ENCODE results near the gene COL13A1.
A peak's percentile ranks its signal among the peaks of the same experiment; 100 is the strongest.

COL13A1 gene

DNA sequence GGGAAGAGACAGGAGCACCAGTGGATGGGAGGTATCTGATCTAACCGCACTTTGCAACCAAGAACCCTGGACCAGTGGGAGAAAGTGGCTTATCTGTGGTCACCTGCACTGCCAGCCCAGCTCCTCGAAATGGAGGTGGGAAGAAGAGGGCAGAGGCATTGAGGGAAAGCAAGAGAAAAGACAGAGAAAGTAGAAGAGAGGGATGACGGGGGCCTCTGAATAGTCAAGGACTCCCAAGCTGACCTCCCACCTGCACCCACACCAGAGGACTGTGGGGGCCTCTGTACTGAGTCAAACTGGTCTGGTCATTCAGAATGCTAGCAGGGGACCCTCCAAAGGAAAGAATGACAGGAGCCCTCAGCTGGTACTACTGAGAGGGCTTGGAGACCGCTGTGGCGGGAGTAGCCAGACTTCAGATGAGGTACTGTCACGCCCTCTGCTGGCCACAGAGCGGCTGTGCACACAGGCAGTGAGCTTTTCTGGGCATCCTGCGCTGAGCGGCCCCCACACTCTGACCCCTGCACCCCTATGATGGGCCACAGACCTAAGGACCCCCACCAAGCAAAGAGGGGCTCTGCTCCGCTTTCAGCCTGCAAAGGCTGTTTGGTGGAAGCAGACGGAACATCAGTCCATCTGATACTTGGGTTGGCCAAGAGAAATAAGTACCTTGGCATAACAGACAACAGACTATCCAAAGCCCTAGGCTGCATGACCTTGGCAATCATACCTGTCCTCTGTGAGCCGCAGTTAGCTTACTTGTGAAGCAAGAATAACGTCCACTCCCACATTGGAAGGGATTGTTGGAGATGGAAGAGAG lies 112.9 kb downstream of the COL13A1 start:
- peak in 3 of 6 experiments; percentile 13 to 21 (median 15) for DNase-seq

DNA sequence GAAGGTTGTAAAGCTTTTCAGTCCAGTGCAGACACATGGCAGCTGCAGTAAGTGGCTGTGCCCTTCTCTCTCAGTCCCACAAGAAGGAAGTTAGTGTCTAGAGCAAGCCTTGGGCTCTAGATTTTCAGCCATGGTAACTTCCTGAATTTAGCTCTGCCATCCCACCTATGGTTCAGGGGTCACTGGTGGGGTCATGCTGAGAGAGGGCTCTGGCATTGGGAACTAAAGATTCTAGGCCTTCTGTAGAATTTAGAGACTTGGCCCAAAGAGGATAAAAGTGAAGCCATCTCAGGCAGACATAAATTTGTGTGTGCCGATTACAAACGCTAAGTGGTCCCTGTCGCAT lies 113.5 kb downstream of the COL13A1 start:
- no peak for DNase-seq

DNA sequence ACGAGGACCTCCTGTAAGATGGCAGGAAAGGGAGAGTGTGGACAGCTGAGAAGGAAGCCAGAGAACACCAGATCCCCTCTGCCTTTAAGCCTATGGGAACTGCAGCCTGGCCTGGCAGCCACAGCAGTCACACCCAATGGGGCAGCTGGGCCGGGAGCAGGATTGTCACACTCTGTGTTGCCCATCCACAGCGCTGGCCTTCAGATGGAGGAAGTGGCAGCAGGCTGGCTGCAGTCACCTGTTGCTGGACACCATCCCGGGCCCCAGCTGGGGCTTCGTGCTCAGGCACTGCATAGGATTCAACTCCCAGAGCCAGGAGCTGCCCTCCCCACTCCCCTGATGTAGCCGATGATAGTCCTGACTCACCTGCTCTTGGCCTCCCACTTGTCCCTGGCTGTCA lies 114.4 kb downstream of the COL13A1 start:
- no peak for DNase-seq

DNA sequence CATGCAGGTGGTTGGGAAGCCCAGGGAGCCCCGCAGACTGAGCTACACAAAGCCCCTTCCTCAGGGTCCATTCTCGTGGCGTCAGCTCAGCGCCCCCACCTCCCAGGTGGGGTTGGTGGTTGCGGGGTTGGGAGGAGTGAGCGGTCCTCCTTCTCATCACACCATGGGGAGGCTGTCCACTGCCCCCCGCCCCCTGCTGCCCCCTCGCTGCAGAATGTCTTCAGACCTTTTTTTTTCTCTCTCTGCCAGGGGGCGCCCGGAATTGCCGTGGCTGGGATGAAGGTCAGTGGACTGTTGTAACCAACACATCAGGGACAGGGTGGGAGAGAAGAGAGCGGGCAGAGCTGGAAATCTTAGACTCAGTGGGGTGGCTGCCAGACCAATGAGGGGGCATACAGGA lies 116.3 kb downstream of the COL13A1 start:
- no peak for DNase-seq

DNA sequence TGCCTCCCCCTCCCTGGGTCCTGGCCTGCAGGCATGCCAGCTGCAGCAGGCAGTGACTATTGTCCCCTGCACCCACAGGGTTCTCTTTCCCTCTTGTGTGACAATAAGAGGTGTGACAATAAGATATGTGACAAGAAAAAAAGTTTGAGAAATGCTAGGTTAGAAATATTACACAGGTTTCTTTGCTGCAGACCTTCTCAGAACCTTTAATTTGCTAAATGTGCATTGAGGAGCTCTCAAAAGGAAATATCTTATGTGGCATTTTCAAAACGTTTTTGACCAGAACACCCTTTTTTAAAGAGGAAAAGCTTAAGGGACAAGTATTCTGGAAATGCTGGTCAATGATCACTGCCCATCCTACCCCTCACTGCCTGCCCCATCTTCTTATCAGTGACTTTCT lies 117.5 kb downstream of the COL13A1 start:
- DNase-seq, result no peak

DNA sequence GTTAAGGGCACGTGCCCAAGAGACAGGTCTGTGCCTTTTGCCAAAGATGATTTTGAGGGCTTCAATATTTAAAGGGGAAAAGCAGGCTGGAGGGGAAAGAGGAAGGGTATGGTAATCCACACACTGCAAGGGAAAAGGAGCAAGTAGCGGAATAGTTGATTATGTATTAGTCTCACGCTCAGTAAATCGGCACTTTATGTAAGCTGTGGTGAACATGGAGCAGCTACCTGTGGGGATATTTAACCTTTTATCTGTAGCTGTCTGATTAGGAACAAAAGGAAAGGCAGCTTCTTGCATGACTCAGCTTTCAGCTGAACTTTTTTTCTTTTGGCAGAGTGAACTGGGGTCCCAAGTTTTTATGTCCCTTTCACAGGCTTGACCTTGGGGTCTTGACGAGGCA lies 123.4 kb downstream of the COL13A1 start:
- DNase-seq, result no peak

DNA sequence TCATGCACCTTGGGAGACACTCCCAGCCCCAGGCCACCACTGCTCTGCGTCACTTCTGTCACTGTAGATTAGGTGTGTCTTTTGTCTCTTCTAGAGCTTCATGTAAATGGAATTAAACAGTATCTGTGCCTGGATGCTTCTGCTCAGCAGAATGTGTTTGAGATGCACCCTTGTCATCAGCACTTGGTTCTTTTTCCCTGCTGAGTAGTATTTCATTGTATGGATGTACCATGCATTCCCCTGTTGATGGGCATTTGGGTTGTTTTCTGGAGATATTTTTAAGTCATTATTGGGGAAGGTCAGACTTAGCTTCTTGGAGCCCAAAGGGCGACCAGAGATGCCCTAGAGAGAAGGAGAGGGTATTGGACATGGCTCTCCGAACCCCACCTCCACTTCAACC lies 126.6 kb downstream of the COL13A1 start:
- no peak for DNase-seq

DNA sequence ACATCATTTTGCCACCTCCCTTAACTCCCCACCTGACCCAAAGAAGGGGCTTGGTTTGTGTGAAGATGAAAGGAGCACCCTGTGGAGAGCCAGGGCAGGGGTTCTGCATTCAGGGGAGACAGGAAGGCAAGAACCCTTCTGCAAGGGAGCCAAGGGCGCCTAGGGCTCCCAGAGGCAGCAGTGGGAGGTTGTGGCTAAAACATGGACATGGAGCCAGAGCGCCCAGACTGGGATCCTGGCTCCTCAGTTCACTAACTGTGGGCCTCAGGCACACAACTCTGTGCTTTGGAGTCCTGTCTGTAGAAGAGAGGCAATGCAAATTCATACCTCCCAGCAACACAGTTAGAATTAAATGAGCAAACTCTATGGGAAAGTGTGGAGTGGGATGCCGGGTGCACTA lies 127.9 kb downstream of the COL13A1 start:
- no peak for DNase-seq

DNA sequence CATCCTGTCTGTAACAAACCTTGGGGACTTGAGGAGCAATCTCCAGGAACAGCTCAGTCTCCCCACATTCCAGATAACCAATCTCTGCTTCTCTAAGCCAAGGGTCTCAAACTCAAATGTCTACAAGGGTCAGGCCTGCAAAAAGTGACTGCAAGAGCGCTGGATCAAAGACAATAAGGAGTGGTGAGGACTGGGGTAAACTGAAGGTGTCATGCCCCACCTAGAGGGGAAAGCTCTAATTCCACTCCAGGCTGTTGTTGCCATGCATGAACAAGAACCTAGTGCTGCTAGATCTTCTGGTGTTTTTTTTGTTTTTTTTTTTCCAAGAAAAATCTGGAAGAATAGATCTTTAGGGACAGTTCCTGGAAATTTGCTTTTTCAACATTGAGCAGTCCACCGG lies 133.1 kb downstream of the COL13A1 start:
- DNase-seq, result no peak

DNA sequence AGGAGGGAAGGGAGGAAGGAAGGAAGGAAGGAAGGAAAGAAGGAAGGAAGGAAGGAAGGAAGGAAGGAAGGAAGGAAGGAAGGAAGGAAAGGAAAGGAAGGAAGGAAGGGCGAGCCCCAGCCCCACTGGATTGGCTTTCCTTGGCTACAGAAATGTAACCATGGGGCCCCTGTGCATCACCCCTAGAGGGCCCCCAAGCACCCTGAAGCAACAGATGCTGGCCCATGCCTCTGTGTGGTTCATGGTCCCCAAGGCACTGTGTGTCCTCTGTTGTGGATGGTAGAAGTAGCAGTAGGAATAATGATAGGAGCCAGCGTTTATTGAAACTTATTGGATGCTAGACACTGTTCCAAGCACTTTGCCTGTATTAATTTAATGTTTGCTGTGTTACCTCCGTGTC lies 134.4 kb downstream of the COL13A1 start:
- no peak for DNase-seq

DNA sequence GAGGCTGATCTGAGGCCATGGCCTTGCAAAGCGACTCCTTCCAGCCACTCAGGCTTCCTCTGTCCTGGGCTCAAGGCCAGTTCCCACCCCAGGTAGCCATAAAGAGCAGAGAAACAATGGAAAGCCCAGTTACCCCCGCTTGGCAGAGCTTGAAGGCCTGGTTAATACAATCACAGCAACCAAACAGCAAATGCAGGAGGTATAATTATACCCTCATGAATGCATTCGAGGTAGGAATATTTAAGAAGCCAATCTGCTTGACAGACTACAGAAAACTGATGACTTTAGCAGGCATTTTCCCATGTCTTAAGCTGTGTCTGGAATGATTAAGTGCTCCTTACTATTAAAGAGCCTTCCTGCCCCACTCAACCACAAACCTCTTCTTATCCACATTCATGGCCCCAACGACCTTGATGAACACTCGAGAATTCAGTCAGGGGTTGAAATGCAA lies 136.9 kb downstream of the COL13A1 start:
- no peak for DNase-seq

DNA sequence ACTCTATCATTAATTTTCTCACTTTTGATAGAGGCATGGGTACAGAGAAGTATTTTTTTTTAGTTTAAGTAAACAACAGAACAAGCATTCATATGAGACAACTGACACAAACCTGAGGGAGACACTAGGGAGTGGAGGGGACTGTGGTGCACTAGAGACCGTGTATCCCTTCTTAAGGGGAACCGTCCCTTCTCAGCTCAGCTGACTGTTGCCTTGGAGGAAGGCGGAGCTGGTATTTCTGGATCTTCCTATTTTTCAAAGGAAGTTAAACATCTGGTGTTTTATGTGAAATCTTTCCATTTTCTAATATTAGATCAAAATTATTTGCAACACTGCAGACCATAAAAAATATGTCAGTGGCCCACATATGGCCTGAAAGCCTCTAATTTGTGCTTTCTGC lies 137.4 kb downstream of the COL13A1 start:
- no peak for DNase-seq

DNA sequence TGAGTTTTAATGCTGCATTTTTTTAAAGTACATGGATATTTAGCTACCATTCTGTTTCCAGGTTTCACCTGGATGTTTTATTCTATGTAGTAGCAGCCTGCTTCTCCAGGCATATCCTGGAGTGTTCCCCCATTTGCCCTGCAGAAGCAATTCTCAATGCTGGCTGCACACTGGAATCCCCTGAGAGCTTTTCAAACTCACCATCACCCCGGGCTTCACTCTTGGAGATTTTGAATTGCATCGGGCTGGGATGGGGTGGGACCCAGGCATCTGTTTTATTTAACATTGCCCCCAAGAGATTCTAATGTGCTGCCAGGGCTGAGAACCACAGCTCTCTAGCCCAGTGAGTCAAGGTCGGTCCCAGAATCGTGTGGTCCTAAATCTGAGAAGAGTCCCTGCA lies 137.8 kb downstream of the COL13A1 start:
- DNase-seq, result no peak

DNA sequence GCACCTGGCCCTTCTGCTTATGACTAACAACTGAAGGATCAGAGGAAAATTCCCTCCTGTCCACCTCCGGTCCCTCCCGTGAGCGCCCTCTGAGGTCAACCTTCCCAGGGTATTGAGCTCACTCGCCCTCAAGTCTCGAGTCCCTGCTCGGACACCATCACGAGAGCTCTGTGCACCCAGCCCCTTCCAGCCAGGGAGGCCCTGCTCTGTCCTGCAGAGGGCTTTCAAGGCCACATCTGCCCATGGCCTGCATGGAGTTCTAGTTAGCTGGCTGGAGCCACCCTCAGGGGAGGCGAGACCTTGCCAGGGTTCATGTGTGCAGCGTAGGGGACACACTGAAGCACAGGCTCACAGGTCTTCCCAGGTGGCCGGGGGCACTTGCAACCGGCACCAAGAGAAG lies 140.0 kb downstream of the COL13A1 start:
- no peak for DNase-seq

DNA sequence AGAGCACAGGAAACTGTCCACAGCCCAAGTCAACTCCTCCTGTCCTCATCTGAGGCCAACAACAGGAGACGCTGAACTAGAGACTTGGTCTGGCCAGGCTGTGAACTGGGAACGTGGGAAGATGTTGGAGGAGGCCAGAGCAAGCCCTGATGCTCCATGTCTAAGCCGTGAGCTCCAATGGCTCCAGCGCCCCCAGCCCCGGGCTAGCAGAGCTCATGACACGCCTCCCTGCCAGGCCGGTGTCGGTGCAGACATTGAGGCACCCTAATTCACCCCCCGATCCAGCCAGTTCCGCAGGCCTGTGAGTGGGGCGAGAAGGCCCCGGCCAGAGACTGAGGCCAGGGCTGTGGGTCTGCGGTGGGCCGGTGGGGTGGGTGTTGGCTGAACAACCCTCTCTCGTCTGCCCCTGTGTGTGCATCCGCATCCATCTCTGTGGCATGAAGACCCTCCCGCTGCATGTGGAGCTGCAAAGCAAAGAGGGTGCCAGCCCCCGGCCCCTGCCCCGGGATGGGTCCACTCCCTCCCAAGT lies 141.7 kb downstream of the COL13A1 start:
- no peak for DNase-seq

DNA sequence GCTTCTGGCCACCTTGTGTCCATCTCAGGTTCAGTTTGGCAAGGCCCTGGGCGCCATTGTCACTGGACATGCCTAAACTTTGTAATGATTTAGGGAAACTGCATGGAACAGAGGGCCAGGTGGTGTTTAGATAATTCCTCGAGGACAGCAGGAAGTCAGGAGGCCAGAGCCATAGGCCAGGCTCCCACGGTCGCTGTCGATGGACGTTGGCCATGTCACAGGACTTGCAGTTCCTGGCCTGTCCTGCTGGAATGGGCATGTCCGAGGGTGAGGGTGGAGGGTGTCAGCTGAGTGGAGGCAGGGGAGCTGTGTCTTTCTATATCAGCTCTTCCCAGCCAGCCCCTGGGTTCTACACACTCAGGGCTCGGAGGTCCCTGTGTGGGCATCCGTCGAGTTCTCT lies 143.1 kb downstream of the COL13A1 start:
- DNase-seq, result no peak

DNA sequence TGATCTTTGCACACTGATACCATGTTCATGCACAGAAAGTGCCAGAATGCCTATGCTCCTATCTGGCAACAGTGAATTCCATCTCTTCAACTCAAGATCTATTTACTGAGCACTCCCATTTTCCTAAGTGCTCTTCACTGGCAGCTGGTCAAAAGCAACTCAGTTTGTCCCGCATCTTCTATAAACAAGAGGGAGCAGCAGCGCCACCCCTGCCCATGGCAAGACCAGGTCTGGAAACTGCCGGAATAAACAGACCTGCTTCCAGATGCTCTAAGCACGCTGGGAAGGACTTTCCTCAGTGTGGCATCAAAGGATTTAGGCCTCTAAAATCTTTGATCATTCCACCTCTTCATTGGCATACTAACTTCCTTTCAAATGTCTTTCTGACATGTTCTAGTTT lies 146.6 kb downstream of the COL13A1 start:
- DNase-seq, result no peak

DNA sequence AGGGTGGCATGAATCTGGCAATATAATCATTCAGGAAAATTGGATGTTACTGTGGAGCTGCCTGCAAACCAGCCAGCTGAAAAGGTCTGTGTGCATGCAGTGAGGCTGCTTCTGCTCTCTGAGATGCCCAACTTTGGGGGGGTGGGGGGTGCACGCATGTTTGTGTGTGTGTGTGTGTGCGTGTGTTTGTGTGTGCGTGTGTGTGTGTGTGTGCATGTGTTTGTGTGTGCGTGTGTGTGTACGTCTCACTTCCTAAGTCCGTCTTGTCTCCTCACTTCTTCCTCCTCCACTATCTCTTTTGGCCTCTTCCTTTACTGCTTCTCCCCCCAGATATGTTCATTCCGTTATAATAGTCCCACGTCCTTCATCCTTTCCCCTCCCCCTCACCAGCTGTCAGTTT lies 148.1 kb downstream of the COL13A1 start:
- DNase-seq, result no peak

DNA sequence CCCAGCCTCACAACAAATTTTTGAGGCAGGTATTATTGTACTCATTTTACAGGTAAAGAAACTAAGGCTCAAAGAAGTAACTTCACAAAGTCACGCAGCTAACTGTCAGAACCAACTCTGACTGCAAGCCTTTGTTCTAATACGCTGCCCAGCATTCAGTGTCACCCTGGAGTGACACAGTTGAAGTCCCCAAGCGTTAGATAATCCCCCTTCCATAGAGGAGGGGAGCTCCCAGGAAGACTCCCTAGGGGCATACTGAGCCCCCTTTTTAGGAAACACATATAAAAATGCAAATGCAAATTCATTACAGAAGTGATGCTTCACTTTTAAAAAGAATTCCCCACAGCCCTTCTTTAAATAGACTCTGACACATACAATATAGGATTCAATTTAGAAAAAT lies 150.0 kb downstream of the COL13A1 start:
- DNase-seq, result no peak

DNA sequence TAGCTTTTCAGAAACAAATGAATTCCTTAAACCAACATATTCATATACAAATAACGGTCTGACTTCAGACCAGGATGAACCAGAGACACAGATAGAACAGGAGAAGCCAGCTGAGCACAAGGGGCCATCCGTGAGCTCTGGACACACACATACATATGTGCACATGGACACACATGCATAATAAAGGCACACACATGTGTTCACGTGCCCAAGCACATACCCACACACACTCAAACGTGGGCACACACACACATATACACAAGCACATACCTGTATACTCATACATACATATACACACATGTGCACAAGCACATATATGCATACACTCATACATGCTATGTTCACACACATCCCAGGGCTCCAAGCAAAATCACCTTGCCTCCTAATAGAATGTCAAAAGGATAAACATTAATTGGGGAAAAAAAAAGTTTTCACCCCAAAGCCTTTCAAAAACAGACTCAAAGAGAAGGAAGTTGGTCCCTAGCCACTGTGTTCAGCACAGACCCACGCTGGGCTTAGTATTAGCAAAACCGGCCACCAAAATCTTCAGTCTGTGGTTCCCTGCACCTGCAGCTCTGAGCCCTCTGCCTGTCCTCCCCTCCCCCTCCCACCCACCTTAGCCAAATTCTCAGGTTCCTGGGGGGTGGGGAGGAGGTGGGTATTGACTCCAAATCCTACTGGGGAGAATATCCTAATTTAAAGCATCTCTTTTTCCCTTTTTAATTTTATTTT lies 150.5 kb downstream of the COL13A1 start:
- no peak for DNase-seq

DNA sequence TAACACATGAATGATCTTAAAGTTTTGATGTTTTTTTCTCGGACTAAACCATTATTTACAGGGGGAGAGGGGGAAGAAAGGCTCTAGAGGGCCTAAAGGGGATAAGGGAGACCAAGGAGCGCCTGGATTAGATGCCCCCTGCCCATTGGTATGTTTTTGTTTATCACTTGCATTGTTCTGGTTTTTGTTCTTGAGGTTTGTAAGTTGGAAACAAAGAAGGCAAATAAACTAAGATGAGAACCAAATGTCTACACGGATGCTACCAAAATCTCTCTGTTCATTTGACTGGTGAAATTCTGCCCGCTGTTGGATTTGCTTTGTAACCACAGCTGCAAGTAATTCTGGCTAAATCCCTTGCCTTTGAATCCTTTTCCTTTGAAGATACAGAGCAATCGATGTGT lies 151.1 kb downstream of the COL13A1 start:
- DNase-seq, result no peak

DNA sequence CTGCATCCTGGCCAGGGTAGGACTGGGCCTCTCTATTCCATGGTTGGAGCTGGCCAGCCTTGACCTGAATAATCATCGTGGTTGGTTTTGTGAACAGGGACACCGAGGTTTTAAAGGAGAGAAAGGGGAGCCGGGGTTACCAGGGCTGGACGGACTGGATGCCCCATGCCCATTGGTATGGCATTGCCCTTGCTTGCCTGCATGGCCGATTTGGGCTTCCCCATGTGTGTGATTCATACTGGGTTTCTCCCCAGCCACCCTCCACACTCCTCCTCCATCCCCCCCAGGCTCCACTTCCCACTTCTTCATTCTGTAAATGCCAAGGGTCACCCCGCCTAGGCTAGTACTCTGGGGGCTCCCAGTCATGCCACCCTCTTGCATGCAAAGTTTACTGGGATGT lies 152.1 kb downstream of the COL13A1 start:
- no peak for DNase-seq

DNA sequence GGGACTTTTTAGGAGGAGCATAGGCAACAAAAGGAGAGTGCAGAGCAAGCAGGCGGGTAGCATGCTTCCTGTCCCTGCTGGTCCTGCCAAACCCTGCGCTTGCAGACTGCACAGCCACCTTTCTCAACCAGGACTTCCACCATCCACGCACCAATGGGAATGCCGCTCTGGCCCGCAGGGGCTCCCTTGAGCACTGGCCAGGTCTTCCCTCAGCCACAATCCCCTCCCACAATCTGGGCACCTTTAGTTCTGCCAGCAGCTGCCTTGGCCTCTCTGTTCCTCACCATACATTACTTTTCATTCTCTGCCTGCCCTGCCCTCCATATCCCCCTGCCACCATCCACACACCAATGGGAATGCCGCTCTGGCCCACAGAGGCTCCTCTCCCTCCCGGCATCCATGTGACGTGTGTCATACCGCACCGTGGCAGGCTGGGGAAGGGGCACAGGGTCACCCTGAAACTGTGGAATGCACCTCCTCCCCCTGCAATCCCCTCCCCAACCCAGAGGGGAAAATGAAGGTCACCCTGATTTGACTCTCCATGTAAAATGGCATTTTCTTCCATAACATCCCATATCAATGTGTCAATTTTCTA lies 153.6 kb downstream of the COL13A1 start:
- no peak for DNase-seq
